CD4-positive, alpha-beta T cell treated with Interleukin-17A for 1 hour (primary cell): Measurements from ENCODE around the gene ART4.

Experiments used
- DNase-seq: peaks from one replicate; pipeline ENCODE4 v3.0.0-alpha.2; 2020

ART4 gene

GRCh38 chr12:14810167-14810952 is 33.0 kb downstream of the ART4 start:
- DNase-seq: no peak

GRCh38 chr12:14803830-14804160 is 39.5 kb downstream of the ART4 start:
- DNase-seq: no peak

DNA sequence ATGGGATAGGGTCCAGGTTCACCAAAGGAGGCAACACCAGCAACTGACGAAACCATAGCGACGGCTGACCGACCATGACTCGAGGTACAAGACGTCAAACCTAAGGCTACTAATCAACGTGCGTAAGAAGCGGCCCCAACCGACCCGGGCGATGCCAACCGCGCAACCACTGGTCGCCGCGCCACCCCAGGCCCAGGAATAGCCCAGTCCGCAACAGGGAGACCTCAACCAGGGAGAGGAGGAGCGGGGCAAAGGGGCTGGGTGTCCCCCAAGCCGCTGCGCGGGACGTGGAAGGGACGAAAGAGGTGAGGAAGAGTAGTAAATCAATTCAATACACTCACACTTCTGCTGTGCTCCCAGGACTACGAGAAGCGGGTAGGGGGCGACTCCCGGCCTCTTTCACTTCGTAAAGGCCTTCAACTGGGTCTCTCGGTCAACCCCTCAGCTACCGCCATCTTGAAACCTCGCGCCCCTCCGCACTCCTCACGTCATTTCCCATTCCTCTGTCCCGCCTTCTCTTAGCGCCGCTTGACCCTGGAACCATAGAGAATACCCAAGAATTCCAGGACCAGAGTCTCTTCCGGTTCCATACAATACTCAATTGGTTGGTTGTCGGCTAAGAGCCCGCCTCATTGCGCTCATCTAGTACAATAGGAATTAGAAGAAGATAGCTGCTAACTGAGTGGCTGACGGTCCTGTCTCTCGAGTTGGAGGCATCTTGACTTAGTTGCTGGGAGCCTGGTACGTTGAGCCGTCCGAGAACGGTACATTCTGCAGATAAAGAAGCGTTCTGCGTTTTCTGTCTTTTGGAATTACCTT is 40.1 kb downstream of the ART4 start, which contains the start of the genes C12orf60 and WBP11:
Gene C12orf60 (plus strand): TSS at position 660 of the 819 bp plus-strand sequence. CDS start 19,266 bp downstream, outside the sequence.
Gene WBP11 (minus strand): TSS at position 468 of the 819 bp plus-strand sequence. CDS start 2,095 bp downstream, outside the sequence.
- peak; percentile 97 for DNase-seq

DNA sequence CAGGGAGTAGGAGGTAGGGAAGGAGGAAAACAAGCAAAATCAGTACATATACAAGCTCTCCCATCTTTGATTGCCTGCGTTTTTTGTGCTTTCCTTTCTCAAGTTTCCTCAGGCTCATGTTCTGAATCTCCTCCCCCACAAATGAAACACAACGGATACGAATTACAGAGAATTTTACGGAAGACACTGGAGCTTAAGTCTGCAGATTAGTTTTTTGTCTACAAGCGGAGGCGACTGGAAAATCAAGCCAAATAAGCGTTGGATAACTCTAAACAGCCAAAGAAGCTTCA is 40.7 kb downstream of the ART4 start:
- no peak for DNase-seq

DNA sequence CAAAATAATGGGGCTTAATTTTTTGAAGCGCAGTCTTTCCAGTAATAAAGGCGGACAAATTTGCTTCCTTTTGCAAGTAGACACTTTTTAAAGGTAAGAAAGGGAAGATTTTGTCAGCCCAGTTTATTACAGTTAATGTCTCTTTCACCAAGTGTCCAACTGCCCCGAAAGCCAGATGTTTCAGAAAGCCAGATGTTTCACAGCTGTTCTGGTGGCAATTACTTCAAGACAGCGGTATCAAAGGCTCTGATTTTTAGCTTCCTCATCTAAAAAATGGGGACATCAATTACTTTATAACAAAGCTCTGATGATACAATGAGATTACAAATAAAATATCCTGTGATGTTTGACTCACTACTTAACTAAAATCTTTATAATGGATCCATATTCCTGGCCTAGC is 41.1 kb downstream of the ART4 start:
- DNase-seq: peak; percentile 8

DNA sequence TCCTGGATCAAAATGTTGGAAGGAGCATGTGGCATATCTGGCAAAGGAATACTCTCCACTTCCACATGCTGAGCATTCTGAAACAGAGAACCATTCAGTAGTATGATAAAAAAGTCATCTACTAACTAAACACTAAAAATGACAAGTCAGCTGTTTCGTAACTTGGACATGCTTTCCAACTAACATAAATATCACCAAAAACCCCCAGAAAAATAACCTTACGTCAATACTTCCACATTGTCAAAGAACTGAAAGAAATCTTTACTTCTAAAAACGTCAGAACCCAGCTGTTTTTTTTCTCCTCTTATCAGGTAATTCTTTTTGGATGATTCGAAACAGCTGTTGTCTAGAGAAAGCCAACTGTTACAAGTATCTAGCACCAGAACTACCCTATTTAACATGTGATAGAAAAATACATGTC is 48.3 kb downstream of the ART4 start:
- DNase-seq: no peak

DNA sequence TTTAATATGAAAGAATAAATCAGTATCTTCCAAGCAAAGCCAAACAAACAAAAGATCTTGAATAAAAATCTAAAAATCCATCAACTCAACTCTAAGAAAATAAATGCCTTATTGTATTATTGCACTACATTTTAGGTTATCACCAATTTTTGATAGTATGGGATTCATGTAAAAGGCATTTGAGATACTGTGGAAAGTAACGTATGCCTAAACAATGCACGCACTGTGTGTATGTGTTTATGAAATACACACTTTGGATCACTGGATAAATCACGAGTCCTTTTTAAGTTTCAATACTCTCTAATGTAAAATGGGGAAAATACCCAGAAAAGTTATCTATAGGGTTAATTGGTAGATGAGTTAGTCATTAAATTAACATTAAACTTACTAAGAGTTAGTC is 57.8 kb downstream of the ART4 start:
- no peak for DNase-seq

DNA sequence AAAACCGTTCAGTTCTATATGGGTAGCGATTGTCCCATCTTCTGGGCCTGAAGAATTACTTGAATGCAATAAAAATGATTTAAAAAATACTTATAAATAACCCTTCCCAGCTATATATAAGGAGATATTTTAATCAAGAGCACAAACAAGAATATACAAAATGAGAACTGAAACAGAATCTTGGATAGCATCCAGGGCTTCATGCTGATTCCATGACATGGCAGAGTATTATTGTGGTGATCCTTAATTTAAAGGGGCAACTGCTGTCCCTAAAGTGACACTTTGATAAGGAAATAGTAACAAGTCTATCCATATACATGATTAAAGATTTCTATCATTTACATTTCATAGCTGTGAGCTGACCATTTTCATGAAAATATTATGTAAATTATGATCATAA is 58.9 kb downstream of the ART4 start:
- no peak for DNase-seq

DNA sequence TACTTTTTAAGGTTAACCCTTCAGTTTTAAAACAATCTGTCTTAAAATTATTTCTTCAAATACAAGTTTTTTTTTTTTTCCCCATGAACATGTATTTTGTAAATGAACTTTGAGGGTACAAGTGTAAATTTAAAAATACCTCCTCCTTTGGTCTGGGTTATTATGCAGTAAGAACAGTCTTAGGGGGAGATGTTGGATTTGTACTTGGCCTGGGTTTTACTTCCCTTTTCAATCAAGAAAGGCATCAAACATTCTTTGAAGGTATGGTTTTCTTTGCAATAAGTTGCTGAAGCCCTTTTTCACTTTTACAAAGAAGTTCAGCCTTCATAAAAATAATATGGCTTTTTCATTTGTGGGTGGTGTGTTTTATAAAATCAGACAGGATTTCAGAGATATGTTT is 60.6 kb downstream of the ART4 start:
- DNase-seq: no peak

- DNase-seq: no peak
Measured at GRCh38 chr12:14781563-14781962, 61.8 kb downstream of the ART4 start.

GRCh38 chr12:14780859-14781258 is 62.5 kb downstream of the ART4 start:
- DNase-seq: no peak

- no peak for DNase-seq
Measured at GRCh38 chr12:14779834-14780233, 63.5 kb downstream of the ART4 start.

- no peak for DNase-seq
Measured at GRCh38 chr12:14777271-14777670, 66.1 kb downstream of the ART4 start.

- DNase-seq: no peak
Measured at GRCh38 chr12:14776236-14776961, 66.9 kb downstream of the ART4 start.

DNA sequence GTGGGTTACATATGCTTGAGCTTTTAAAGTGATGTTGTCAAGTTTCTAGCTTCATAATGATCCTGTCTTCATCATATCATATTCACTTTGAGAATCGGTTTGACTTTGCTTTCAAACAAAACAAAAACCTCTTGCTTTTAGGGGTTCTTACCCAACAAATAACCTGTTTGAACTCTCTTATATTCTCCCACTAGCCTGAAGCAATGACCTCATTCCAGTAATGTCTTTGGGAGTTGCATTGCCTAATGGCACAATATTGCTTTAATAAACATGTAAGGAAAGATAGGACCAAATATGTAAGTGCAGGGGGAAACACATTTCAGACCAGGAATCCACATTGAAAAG is 67.7 kb downstream of the ART4 start:
- no peak for DNase-seq
